Natural killer cell (primary cell): Measurements from ENCODE around the gene BMP4. TPM values are rescaled to one million over a fixed set of nuclear protein-coding genes. Genes with fewer than 3 reads are reported as not detected.

Experiments used
- ATAC-seq, 3 donors: fragments of 150-1000 bp in 2 of 3; fragments of 200-7000 bp in 1 of 3; cut with Tn5 transposase; 1 replicate in 1 of 3; 2 replicates in 2 of 3; pipeline ENCODE4 v1.10.0; 2021; ENCODE audit warnings: mild to moderate bottlenecking in 2 of 3, moderate library complexity in 2 of 3
- DNase-seq, 2 donors: peaks; one replicate each; pipeline versions ENCODE4 v3.0.0 to v3.0.0-alpha.2; 2013 to 2021; ENCODE audit warnings: mixed read lengths in 1 of 2
- H3K27ac ChIP-seq: one replicate; pipeline ENCODE4 v1.5.1; 2013; ENCODE audit warnings: mild to moderate bottlenecking, low read length
- H3K27me3 ChIP-seq: one replicate; pipeline ENCODE4 v1.6.1; 2013; ENCODE audit warnings: low read length; ENCODE audit not compliant: control insufficient read depth, insufficient read depth
- H3K36me3 ChIP-seq: one replicate; pipeline ENCODE4 v1.6.1; 2013; ENCODE audit warnings: low read length; ENCODE audit not compliant: control insufficient read depth, insufficient read depth
- H3K4me1 ChIP-seq: one replicate; pipeline ENCODE4 v1.6.1; 2013; ENCODE audit warnings: low read length; ENCODE audit not compliant: control insufficient read depth, insufficient read depth
- H3K4me3 ChIP-seq: one replicate; pipeline ENCODE4 v1.5.1; 2013; ENCODE audit warnings: low read length
- H3K9me3 ChIP-seq: one replicate; pipeline ENCODE4 v1.6.1; 2013; ENCODE audit warnings: low read length; ENCODE audit not compliant: control insufficient read depth, insufficient read depth
- H3K27ac Mint-ChIP-seq, 2 donors: one replicate each; pipeline ENCODE4 v1.8.0; 2022; ENCODE audit warnings: mild to moderate bottlenecking in 2 of 2, mixed read lengths in 2 of 2, moderate library complexity in 1 of 2
- H3K27me3 Mint-ChIP-seq, 2 donors: one replicate each; pipeline ENCODE4 v1.8.0; 2022; ENCODE audit warnings: low read depth in 2 of 2, mixed read lengths in 2 of 2
- H3K36me3 Mint-ChIP-seq: one replicate; pipeline ENCODE4 v1.8.0; 2022; ENCODE audit warnings: mixed read lengths
- H3K4me1 Mint-ChIP-seq, 2 donors: one replicate each; pipeline ENCODE4 v1.8.0; 2022; ENCODE audit warnings: mixed read lengths in 2 of 2
- H3K4me3 Mint-ChIP-seq: one replicate; pipeline ENCODE4 v1.8.0; 2022; ENCODE audit warnings: mild to moderate bottlenecking, moderate library complexity, mixed read lengths
- H3K9me3 Mint-ChIP-seq, 2 donors: one replicate each; pipeline ENCODE4 v1.8.0; 2022; ENCODE audit warnings: mixed read lengths in 2 of 2
- CTCF ChIP-seq: fragments of 200-600 bp; IDR thresholded peaks from one replicate; pipeline ENCODE4 v1.8.0; 2022; ENCODE audit warnings: antibody characterized with exemption
- WGBS: methylation state at CpG from one replicate; pipeline ENCODE4 v1.1.7; 2013; ENCODE audit warnings: missing lambda C conversion rate; ENCODE audit not compliant: insufficient coverage; 5-methylcytosine and 5-hydroxymethylcytosine counted together
- intact Hi-C: fragments of 100-400 bp; cut with micrococcal nuclease; formaldehyde crosslinking; loops from one replicate; pipeline ENCODE4 v1.14.2; 2022
- total RNA-seq, 4 donors: library from RNA; stranded (reverse); fragments of 120-200 nt in 1 of 4; gene quantifications; one replicate each; pipeline versions ENCODE4 v1.2.3 to v1.2.4, GENCODE V29; 2013 to 2022

Gene BMP4
- total RNA-seq, 3 donors from 2014 or later (not counting 1 experiment from before 2014, with no cell fraction given), result 0.45 TPM; not detected in 2

DNA sequence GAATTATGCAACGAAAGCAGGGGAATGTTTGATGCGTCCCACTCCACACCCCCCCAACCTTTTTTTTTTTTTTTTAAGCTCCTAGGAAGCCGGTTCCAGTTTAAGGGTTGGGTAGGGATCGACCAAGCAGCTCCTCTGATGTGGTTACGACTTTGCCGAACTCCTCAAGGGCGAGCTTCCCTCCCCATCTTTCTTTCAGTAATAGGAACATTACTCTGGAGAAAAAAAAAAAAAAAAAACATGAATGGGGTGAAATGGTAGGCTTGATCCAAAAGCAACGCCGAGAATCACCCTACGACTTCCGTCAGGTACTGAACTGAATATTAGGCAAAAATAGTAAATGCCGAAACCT is 9.6 kb downstream of the BMP4 start:
- Histone ChIP-seq H3K27me3 (peaks cover 13% of the 10 kb centered on the region), H3K9me3 (no peaks in the 10 kb centered on the region), H3K36me3 (no peaks in the 10 kb centered on the region), H3K4me3 (no peak overlapping the region), H3K4me1 (no peaks in the 10 kb centered on the region), H3K27ac (no peak overlapping the region)
- WGBS, result 40% methylated on average over 5 of the region's 12 CpGs
- TF ChIP-seq CTCF, result no peak
- no peaks in the 10 kb centered on the region for H3K9me3 Mint-ChIP-seq
- H3K4me1 Mint-ChIP-seq, result no peaks in the 10 kb centered on the region
- DNase-seq (no peak), ATAC-seq (no peak)
- intact Hi-C loops, result no loop called here
- H3K27me3 Mint-ChIP-seq, result peaks cover 24 to 47% of the 10 kb centered on the region in 2 donors
- H3K4me3 Mint-ChIP-seq, result no peak overlapping the region
- H3K27ac Mint-ChIP-seq, result no peak overlapping the region
- peaks cover 11% of the 10 kb centered on the region for H3K36me3 Mint-ChIP-seq

- H3K27me3 ChIP-seq, result peaks cover 13% of the 10 kb centered on the region
Measured at GRCh38 chr14:53946404-53947093, 10.1 kb downstream of the BMP4 start.

DNA sequence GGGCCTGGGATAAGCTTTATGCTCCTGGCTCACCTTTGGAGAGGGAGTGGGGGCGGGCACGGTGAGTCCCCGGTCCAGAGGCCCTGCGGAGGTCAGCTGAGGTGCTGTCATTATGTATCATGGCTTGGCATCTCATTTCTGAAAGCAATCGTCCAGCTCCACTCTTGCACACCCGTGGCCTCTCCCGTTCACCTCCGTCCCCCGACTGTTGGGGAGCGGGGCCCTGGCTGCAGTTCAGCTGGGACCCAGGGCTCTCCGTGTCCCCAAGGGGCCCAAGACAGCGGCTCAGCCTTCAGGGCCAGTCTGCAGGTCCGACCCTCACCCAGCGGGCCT is 10.6 kb downstream of the BMP4 start:
- H3K9me3 Mint-ChIP-seq, result no peaks in the 10 kb centered on the region
- H3K27me3 Mint-ChIP-seq, result peaks cover 20 to 47% of the 10 kb centered on the region in 2 donors
- Histone ChIP-seq H3K36me3 (no peaks in the 10 kb centered on the region), H3K4me1 (no peaks in the 10 kb centered on the region), H3K27ac (no peak overlapping the region), H3K27me3 (peaks cover 13% of the 10 kb centered on the region), H3K4me3 (no peak overlapping the region), H3K9me3 (no peaks in the 10 kb centered on the region)
- intact Hi-C loops, result no loop called here
- H3K36me3 Mint-ChIP-seq, result peaks cover 11% of the 10 kb centered on the region
- H3K4me3 Mint-ChIP-seq, result no peak overlapping the region
- no peaks in the 10 kb centered on the region for H3K4me1 Mint-ChIP-seq
- 62% methylated on average over 14 of the region's 14 CpGs for WGBS
- TF ChIP-seq CTCF, result no peak
- DNase-seq, result no peak
- H3K27ac Mint-ChIP-seq, result no peak overlapping the region
- ATAC-seq, result no peak

More at GRCh38 chr14:53946404-53947093, 10.1 kb downstream of the BMP4 start:
- DNase-seq, result no peak
- H3K27ac ChIP-seq, result no peak overlapping the region
- no peak overlapping the region for H3K27ac Mint-ChIP-seq
- no peak overlapping the region for H3K4me3 ChIP-seq
- H3K36me3 ChIP-seq, result no peaks in the 10 kb centered on the region
- H3K36me3 Mint-ChIP-seq, result peaks cover 11% of the 10 kb centered on the region
- WGBS, result 11% methylated on average over 63 of the region's 63 CpGs
- no peak overlapping the region for H3K4me3 Mint-ChIP-seq
- intact Hi-C loops, result no loop called here
- H3K9me3 Mint-ChIP-seq, result no peaks in the 10 kb centered on the region
- peaks cover 21 to 47% of the 10 kb centered on the region in 2 donors for H3K27me3 Mint-ChIP-seq
- no peak for ATAC-seq
- H3K4me1 ChIP-seq, result no peaks in the 10 kb centered on the region
- TF ChIP-seq CTCF, result no peak
- no peaks in the 10 kb centered on the region for H3K4me1 Mint-ChIP-seq
- H3K9me3 ChIP-seq, result no peaks in the 10 kb centered on the region

GRCh38 chr14:53943751-53944083 is 12.9 kb downstream of the BMP4 start:
- 18% methylated on average over 2 of the region's 2 CpGs for WGBS
- no peak for ATAC-seq
- Mint-ChIP-seq H3K36me3 (peaks cover 11% of the 10 kb centered on the region), H3K27me3 (peaks cover 16 to 43% of the 10 kb centered on the region in 2 donors), H3K4me1 (no peaks in the 10 kb centered on the region), H3K27ac (no peak overlapping the region), H3K4me3 (no peak overlapping the region), H3K9me3 (no peaks in the 10 kb centered on the region)
- DNase-seq, result no peak
- no peak overlapping the region for H3K4me3 ChIP-seq
- no peak for TF ChIP-seq CTCF
- H3K9me3 ChIP-seq, result no peaks in the 10 kb centered on the region
- H3K27ac ChIP-seq, result no peak overlapping the region
- intact Hi-C loops, result no loop called here
- H3K4me1 ChIP-seq, result no peaks in the 10 kb centered on the region
- H3K27me3 ChIP-seq, result peaks cover 13% of the 10 kb centered on the region
- no peaks in the 10 kb centered on the region for H3K36me3 ChIP-seq
